Stimulated activated CD4-positive, alpha-beta T cell treated with anti-CD3 and anti-CD28 coated beads, Interleukin-2, amount 100 ng/mL, for 4 hours (primary cell): ENCODE data around the gene MIB1.
A peak's percentile ranks its signal among the peaks of the same experiment; 100 is the strongest.
"Not testable (repeated sequence)": the region's sequence is repeated elsewhere in the genome, so short reads cannot be mapped to it uniquely, and the experiment has no call there.

Experiments used
- DNase-seq: peaks from one replicate; pipeline ENCODE4 v3.0.0-alpha.2; 2020; ENCODE audit warnings: low read depth

The MIB1 gene

DNA sequence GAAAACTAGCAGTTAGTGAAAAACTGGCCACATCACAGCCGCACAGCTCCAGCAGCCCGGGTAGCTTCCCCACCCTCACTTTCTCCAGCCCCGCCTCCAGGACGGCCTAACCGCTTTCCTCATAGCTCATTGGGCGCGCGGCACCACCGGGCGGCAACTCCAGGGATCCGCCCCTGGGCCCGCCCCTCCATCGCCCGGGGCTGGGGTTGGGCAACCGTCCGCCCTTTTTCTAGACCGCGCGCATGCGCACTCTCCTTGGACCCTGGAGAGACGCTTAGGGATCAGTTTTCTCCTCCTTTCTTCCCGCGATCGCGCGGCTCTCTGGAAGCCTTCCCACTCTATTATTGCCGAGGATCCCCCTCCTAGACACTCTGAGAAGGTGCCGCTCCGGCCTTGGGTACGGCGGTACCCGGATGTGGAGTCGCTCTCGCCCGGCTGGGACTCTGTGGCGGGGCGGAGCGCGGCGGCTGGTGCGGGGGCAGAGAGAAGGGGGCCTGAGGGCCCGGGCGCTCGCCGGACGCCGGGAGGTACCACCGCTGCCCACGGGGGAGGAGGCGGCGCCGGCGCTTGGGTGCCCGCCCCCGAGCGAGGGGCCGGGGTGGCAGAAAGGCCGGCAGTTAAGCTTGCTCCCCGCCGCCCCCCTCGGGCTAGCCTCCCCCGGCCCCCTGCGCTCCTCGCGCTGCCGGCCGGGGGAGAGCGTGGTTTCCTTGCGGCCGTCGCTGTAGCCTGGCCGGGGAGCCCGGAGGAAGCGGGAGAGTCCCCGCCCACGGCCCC, at the start of gene MIB1:
TSS of gene MIB1 (plus strand) at position 255 of the 774 bp plus-strand sequence. CDS start 792 bp downstream, outside the sequence.
- DNase-seq, result peak; percentile 97

DNA sequence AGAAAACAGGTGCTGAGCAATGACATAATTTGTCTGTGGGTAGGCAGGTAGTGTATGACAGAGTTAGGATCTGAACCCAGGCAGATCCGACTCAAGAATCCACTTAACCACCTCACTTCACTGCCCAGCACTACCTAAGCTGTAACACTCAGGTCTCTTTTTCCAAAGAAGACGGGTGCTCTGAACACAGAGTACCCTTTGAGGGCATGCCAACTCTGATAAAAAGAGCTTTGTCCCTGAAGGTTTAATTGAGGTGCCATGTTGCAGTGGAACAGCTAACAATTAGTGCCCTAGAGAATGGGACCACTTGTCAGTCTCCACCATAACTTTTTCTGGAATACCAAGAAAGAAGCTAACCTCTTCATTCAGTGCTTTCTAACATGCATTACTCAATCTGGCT, 47.3 kb upstream of the MIB1 start:
- no peak for DNase-seq

DNA sequence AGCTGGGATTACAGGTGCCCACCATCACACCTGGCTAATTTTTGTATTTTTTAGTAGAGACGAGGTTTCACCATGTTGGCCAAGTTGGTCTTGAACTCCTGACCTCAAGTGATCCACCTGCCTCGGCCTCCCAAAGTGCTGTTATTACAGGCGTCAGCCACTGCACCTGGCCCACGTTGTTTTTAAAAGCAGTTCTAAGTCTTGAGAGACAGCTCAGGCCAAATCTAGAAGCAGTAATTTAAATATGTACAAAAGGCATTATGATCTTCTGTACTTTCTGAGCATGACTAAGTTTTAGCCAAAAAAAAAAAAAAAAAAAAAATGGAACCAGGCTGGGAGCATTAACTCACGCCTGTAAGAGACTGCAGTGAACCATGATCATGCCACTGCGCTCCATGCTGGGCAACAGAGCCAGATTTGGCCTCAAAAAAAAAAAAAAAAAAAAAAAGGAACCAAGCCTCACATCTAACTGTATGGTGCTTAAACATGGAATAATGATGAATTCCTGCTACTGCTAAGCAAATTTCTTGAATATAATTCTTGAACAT, 40.0 kb upstream of the MIB1 start:
- no peak for DNase-seq

DNA sequence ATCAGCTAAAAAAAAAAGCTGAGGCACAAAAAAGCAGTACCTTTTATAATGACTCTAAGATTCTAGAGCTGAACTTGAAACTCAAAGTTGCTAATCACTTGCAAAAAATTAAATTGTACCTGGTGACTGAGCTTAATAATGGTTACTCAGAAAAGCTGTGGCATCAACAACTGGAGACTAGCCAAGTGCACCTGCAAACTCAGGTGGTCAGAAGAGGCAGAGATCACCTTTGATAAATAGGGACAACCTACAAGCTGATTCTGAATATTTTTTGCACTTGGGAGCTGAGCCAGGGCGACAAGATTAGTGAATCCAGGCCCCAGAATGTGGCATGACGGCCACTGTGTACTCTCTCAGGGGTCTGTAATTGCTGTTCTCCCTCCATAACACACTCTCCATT, 39.0 kb upstream of the MIB1 start:
- no peak for DNase-seq

DNA sequence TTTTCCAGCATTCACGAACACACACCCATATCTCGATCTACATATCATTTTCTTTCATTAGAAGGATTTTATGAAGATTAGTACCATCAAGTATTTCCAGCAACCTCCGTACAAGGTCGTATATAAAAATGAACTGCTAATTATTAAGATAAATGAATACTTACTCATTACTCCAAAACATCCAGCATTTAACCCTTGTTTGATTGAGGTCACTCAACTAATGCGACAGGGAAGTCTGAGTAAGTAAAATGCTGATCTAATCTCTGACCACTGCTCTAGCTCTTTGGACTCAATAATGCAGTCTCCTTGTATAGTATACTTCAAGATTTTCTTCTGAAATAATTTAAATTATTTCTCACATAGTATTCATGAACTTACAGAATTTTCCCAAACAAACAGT, 38.0 kb upstream of the MIB1 start:
- no peak for DNase-seq

DNA sequence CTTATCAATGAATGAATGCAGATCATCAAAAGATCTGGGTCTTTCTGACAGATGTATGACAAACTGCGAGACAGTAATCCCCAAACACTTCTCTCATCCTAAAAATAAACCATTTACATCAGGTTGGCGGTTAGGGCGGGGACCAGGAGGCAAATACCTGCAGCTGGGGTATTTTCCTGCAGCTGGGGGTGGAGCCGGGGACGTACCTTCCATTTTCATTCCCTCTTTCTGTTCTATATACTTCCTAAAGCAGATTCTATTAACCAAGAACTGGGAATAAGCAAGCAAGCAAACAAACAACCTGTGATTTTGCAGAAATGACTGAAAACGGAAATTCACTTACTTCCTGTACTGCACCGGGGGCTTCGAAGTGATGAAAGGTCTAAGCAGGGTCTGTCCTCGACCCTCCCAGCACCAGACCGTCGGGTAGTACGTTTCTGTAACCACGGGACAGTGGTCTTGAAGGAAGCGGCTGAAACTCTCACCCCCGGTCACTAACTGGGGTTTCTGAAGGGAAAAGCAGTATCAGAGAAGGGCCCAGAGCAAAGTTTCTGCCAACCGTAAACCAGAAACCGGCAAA, 37.3 kb upstream of the MIB1 start:
- DNase-seq, result no peak

DNA sequence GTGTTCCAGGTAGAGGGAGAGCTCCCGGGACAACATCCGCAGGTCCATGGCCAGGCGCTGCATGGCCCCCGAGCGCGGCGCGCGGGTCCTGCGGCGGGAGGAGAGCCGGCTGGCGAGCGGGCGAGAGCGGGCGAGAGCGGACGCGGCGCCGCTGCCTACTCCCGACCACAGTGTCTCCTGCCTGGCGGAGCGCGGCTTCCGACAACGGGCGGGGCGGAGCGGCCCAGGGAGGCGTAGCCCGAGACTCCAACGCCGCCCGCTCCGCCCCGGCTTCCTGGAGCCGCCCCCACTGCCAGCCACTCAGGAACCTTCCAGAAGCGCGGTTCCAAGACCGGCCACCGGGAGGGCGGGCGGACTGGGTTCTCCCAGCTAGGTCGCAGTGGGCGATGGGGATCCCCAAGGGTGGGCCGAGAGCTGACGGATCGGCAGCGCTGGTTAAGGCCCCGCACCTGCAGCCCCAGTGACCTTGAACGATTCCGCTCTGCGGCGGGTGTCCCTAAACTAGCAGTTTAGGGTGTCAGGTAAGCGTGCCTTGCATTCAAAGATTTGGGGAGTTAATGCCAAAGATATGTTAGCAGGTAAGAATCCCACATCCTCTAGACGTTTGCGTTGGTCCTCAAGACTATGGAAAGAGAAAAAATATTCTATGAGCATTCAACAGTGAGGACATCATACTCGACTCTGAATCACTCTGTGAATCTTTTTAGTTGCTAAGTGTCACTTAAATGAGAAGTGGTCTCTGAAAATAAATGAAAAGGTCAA, 35.8 kb upstream of the MIB1 start, which contains the start of gene ABHD3:
TSS of gene ABHD3 (minus strand) at position 172 of the 762 bp plus-strand sequence. CDS start at position 63, 109 bp downstream.
- peak; percentile 86 for DNase-seq

DNA sequence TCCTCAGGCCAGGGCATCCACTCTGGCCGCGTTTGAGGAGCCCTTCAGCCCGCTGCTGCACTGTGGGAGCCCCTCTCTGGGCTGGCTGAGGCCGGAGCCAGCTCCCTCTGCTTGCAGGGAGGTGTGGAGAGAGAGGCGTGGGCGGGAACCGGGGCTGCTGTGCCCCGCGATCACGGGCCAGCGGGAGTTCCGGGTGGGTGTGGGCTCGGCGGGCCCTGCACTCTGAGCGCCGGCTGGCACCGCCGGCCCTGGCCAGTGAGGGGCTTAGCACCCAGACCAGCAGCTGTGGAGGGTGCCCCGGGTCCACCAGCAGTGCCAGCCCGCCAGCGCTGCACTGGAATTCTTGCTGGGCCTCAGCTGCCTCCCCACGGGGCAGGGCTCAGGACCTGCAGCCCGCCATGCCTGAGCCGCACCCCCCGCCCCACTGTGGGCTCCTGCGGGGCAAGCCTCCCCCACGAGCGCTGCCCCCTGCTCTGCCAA, 34.2 kb upstream of the MIB1 start:
- DNase-seq, result no peak

DNA sequence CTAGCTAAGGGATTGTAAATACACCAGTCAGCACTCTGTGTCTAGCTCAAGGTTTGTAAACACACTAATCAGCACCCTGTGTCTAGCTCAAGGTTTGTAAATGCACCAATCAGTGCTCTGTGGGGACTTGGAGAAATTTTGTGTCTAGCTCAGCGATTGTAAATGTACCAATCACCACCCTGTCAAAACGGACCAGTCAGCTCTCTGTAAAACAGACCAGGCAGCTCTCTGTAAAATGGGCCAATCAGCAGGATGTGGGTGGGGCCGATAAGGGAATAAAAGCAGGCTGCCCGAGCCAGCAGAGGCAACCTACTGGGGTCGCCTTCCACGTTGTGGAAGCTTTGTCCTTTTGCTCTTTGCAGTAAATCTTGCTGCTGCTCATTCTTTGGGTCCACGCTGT, 33.5 kb upstream of the MIB1 start:
- DNase-seq, result not testable (repeated sequence)

DNA sequence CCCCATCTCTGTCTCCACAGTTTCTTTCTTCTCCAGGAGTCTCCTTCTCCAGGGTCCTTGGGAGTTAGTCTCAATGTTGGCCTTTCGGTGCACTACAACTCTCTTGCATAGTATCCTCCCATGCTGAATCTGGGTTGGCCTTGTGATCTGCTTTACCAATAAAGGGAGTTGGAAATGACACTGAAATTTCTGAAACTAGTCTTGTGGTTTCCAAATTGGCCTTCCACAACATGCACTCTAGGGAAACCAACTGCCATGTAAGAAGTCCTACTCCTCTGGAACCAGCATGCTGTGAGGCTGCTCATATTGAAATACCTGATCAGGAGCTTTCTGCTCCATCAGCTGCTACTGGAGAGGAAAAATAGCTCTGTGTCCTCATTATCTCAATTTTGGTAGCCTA, 26.1 kb upstream of the MIB1 start:
- no peak for DNase-seq

DNA sequence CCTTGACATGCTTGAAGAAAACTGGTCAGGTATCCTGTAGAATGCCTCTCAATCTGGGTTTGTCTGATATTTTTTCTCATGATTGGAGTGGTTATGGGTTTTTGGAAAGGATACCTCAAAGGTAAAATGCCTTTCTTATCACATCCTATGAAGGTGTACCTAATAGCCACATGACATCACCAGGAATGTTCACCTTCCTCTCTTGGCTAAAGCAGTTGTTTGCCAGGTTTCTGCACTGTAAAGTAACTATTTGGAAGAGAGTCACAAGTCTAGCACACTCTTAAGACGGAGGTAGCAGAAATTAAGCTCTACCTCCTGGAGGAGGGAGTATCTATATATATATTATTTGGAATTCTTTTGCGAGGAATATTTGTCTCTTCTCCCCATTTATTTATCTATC, 17.9 kb upstream of the MIB1 start:
- no peak for DNase-seq

DNA sequence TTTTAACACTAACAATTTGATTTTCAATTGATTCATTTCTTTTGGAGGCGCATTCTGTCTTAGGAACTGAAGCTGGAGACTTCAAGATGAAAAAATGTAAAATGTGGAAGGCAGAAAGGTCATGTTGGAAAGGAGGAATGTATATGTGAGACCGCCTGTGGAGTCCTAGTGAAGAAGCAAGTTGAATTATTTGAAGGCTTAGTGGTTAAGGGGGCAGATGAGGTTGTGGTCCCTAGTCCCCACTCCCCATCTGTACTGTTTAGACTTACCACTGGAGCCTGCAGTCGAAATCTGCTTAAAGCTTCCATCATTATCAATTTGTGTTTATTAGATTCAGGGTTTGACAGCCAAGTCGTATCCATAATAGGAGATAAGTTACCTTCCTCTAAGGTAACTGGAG, 15.4 kb upstream of the MIB1 start:
- DNase-seq, result no peak

DNA sequence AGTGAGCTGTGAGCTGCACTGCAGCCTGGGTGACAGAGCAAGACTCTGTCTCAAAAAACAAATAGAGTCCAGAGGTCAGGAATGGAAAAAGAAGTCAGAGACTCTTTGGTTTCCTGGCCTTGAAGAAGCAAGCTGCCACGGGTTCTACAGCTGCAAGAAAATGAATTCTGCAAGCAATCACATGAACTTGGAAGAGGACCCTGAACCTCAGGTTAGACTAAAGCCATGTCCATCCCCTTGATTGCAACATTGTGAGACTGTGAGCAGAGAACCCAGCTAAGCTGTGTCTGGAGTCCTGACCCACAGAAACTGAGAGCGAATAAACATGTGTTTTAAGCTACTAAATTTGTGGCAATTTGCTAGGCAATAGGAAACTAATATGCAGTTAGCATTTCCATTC, 12.9 kb upstream of the MIB1 start:
- DNase-seq, result no peak

DNA sequence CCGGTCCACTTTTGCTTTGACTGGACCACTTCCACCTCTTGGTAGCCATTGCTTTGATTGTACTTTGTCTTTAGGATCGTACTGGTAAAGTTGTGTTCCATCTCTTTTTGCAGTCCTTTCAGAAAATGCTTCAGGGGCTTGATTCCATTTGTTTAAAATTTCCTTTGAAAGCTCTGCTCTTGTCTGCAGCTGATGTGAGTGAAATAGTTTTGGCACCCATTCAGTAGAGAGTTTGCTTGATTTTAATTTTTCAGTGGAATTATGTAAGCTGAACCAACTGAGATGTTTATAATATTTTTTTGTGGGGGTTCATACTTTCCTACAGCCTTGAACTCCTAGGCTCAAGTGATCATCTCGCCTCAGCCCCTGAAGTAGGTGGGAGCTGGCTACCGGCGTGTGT, 7.6 kb upstream of the MIB1 start:
- no peak for DNase-seq

DNA sequence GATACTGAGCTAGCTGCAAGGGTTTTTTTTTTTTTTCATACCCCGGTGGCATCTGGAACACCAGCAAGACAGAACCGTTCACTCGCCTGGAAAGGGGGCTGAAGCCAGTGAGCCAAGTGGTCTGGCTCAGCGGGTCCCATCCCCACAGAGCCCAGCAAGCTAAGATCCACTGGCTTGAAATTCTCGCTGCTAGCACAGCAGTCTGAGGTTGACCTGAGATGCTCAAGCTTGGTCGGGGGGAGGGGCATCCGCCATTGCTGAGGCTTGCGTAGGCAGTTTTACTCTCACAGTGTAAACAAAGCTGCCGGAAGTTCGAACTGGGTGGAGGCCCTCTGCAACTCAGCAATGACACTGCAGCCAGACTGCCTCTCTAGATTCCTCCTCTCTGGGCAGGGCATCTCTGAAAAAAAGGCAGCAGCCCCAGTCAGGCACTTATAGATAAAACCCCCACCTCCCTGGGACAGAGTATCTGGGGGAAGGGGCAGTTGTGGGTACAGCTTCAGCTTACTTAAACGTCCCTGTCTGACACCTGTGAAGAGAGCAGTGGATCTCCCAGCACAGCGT, 5.1 kb upstream of the MIB1 start:
- peak; percentile 13 for DNase-seq

DNA sequence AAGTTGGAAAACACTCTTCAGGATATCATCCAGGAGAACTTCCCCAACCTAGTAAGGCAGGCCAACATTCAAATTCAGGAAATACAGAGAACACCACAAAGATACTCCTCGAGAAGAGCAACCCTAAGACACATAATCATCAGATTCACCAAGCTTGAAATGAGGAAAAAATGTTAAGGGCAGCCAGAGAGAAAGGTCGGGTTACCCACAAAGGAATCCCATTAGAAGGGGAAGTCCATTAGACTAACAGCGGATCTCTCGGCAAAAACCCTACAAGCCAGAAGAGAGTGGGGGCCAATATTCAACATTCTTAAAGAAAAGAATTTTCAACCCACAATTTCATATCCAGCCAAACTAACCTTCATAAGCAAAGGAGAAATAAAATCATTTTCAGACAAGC, 3.7 kb upstream of the MIB1 start:
- not testable (repeated sequence) for DNase-seq

DNA sequence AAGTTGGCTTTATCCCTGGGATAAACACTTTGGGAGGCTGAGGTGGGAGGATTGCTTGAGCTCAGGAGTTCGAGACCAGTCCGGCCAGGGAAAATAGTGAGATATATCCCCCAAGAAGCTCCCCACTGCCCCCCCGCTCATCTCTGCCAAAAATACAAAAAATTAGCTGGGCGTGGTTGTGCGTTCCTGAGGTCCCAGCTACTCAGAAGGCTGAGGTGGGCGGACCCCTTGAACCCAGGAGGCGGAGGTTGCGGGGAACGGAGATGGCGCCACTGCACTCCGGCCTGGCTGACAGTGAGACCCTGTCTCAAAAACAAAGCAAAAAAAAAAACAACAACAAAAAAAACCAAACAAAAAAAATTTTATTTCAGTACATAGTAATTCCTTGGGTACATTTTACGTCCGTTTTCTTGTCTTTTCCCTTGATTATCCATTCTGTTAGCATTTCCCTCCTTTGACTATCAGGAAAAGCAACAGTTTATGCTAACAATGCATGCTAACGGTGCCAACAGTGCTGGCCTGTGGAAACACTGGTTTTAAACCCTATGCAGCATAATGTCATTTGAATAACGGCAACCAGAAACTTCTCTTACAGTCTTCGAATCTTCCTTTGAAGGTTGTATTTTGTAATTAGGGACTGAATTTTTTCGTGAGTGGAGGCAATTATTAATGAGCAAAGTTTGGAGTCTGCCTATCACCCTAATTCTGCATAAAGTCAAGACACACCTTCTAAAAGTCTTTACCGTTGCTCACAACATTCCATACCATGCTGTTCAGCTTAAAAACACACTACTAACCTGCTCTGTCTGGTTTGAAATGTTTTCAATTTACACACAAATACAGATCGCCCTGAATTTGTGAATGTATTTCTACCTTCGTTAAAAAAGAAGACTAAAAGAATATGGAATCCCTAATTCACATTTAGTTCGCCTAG, 721 bp upstream of the MIB1 start:
- DNase-seq, result no peak

DNA sequence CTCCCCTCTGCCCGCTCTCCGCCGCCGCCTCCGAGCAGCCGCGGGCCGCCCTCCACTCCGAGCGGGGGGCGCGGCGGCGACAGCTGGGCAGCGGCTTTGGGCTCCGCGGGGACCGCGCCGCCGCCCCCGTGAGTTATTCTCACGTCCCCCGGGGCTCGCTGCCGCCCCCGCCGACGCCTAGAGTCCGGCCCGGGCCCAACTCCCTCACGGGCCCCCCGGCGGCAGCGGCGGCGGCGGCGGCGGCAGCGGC, 645 bp downstream of the MIB1 start:
- no peak for DNase-seq

DNA sequence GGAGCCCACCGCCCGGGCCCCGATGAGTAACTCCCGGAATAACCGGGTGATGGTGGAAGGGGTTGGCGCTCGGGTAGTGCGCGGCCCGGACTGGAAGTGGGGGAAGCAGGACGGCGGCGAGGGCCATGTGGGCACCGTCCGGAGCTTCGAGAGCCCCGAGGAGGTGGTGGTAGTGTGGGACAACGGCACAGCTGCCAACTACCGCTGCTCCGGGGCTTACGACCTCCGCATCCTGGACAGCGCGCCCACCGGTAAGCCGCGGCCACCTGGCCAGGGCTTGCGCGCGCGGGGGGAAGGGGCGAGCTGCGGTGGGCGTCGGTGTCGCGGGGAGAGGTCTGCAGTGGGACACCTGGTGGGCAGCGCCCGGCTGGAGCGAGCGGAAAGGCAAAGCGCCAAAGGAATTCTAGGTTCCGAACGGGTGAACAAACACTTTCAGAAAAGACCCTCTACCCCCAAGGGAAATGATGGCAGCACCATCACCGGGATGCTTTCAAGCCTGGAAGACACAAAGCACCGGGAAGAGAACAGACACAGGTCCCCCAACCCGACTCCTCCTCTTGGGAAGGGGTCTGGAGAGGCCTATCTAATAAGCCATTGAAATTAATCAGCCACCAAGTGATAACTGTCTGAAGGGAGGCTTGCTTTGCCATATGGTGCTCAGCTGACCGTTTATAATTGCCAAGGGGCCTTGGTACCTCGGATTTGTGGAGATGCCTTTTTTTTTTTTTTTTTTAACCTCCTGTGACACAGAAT, 1.1 kb downstream of the MIB1 start:
- peak; percentile 6 for DNase-seq

DNA sequence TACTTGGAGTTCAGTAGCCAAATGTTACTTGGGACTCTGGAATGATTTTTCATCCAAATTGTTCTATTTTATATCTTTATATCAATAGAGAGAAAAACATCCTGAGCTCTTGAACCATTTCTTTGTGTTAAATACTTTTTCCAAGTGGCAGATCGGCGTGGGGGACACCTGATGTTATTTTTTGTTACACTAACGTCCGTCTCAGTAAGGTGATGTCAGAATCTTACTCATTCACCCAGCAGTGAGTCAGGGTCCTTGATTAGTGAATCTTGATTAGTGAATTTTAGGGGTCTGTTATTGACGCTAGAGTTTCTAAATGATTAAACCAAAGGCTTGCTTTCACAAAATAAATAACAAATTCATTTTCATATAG, 1.7 kb downstream of the MIB1 start:
- DNase-seq, result no peak
